IMR-90 (cell line): ENCODE results near the gene ITGAX. TPM values are rescaled to one million over a fixed set of nuclear protein-coding genes. Genes with fewer than 3 reads are reported as not detected.

Source experiments
- ATAC-seq: fragments of 200-7000 bp; cut with Tn5 transposase; 2 replicates; pipeline ENCODE4 v1.9.1; 2020; ENCODE audit warnings: low read depth, mild to moderate bottlenecking, moderate library complexity
- BruUV-seq: library from RNA; stranded (reverse); fragments of 400-500 nt; replicated peaks from 2 replicates; lab custom pipeline; 2021; lab: Mats Ljungman, UMichigan
- CTCF ChIA-PET: fragments of 300-600 bp; formaldehyde crosslinking; extraction: SDS; loops from one replicate; lab custom pipeline; 2021; ENCODE audit warnings: antibody characterized with exemption; lab: Yijun Ruan, JAX
- POLR2A ChIA-PET: fragments of 300-600 bp; sonication (Branson Sonifier 250); formaldehyde crosslinking; loops from one replicate; lab custom pipeline; 2022; ENCODE audit warnings: antibody characterized with exemption; ENCODE audit not compliant: unreplicated experiment; lab: Charles Lee
- DNase-seq: peaks from one replicate; pipeline ENCODE4 v3.0.0; 2013
- H2AFZ ChIP-seq: replicated peaks from 2 replicates; pipeline ENCODE3; 2013; ENCODE audit warnings: low read length, mild to moderate bottlenecking; ENCODE audit not compliant: poor library complexity
- H2AK5ac ChIP-seq: 2 replicates; pipeline ENCODE4 v1.6.1; 2013; ENCODE audit warnings: low read depth, low read length, inconsistent platforms
- H2AK9ac ChIP-seq: replicated peaks from 2 replicates; pipeline ENCODE3; 2013; ENCODE audit warnings: mild to moderate bottlenecking, low read depth, low read length, moderate library complexity; ENCODE audit not compliant: poor library complexity
- H2BK120ac ChIP-seq: 2 replicates; pipeline ENCODE4 v1.6.1; 2013; ENCODE audit warnings: low read depth, low read length, inconsistent platforms
- H2BK15ac ChIP-seq: 3 replicates; pipeline ENCODE4 v1.6.1; 2013; ENCODE audit warnings: low read depth, low read length, inconsistent platforms
- H2BK20ac ChIP-seq: 2 replicates; pipeline ENCODE4 v1.6.1; 2013; ENCODE audit warnings: low read depth, mild to moderate bottlenecking, inconsistent platforms, low read length, moderate library complexity
- H2BK5ac ChIP-seq: 2 replicates; pipeline ENCODE4 v1.6.1; 2013; ENCODE audit warnings: mild to moderate bottlenecking, low read depth, low read length, inconsistent platforms; ENCODE audit not compliant: poor library complexity, severe bottlenecking
- H3K14ac ChIP-seq: replicated peaks from 2 replicates; pipeline ENCODE4 v1.6.1; 2013; ENCODE audit warnings: low read depth, low read length, inconsistent platforms
- H3K18ac ChIP-seq: 2 replicates; pipeline ENCODE4 v1.6.1; 2013; ENCODE audit warnings: low read depth, low read length, control low read depth
- H3K23ac ChIP-seq: 2 replicates; pipeline ENCODE4 v1.6.1; 2013; ENCODE audit warnings: low read depth, low read length, inconsistent platforms
- H3K27ac ChIP-seq: 2 replicates; pipeline ENCODE4 v1.5.1; 2013; ENCODE audit warnings: mild to moderate bottlenecking, control low read depth, low read length; ENCODE audit not compliant: insufficient read depth
- H3K27me3 ChIP-seq: 2 replicates; pipeline ENCODE4 v1.6.1; 2013; ENCODE audit warnings: low read length; ENCODE audit not compliant: control insufficient read depth, insufficient read depth
- H3K36me3 ChIP-seq: 2 replicates; pipeline ENCODE4 v1.6.1; 2013; ENCODE audit warnings: low read length, mixed read lengths; ENCODE audit not compliant: control insufficient read depth, insufficient read depth
- H3K4ac ChIP-seq: 2 replicates; pipeline ENCODE4 v1.6.1; 2013; ENCODE audit warnings: low read depth, low read length, inconsistent platforms
- H3K4me1 ChIP-seq: 2 replicates; pipeline ENCODE4 v1.6.1; 2013; ENCODE audit warnings: low read length, mixed read lengths; ENCODE audit not compliant: control insufficient read depth, insufficient read depth
- H3K4me2 ChIP-seq: 2 replicates; pipeline ENCODE4 v1.6.1; 2013; ENCODE audit warnings: low read depth, mild to moderate bottlenecking, control low read depth, low read length, moderate library complexity
- H3K4me3 ChIP-seq: 2 replicates; pipeline ENCODE4 v1.5.1; 2013; ENCODE audit warnings: low read depth, mild to moderate bottlenecking, control low read depth, low read length, moderate library complexity; ENCODE audit not compliant: insufficient read depth
- H3K56ac ChIP-seq: 2 replicates; pipeline ENCODE4 v1.6.1; 2013; ENCODE audit warnings: low read length, inconsistent platforms; ENCODE audit not compliant: insufficient read depth; ENCODE audit errors: extremely low read depth
- H3K79me1 ChIP-seq, 2 experiments: 2 replicates each; pipeline ENCODE4 v1.6.1; 2013; ENCODE audit warnings: low read length in 2 of 2, inconsistent platforms in 1 of 2, low read depth in 1 of 2
- H3K9ac ChIP-seq: 2 replicates; pipeline ENCODE4 v1.6.1; 2013; ENCODE audit warnings: low read depth, low read length, control low read depth
- H3K9me1 ChIP-seq: 2 replicates; pipeline ENCODE4 v1.6.1; 2013; ENCODE audit warnings: low read length, inconsistent platforms; ENCODE audit not compliant: insufficient read depth
- H3K9me3 ChIP-seq: 2 replicates; pipeline ENCODE4 v1.6.1; 2013; ENCODE audit warnings: low read length; ENCODE audit not compliant: control insufficient read depth, insufficient read depth
- H4K20me1 ChIP-seq: 2 replicates; pipeline ENCODE4 v1.6.1; 2013; ENCODE audit warnings: low read length, inconsistent platforms; ENCODE audit not compliant: insufficient read depth
- H4K5ac ChIP-seq: 2 replicates; pipeline ENCODE4 v1.6.1; 2013; ENCODE audit warnings: mild to moderate bottlenecking, low read depth, low read length, control low read depth
- H4K8ac ChIP-seq, 2 experiments: 2 replicates each; pipeline ENCODE4 v1.6.1; 2013; ENCODE audit warnings: low read depth in 2 of 2, low read length in 2 of 2, control low read depth in 1 of 2, inconsistent platforms in 1 of 2
- H4K91ac ChIP-seq: 2 replicates; pipeline ENCODE4 v1.6.1; 2013; ENCODE audit warnings: low read depth, low read length, inconsistent platforms; ENCODE audit not compliant: insufficient read depth
- BHLHE40 ChIP-seq: fragments of 150-350 bp; IDR thresholded peaks from 2 replicates; pipeline ENCODE4 v1.6.1; 2016; ENCODE audit warnings: mild to moderate bottlenecking, low read depth, low read length
- CEBPB ChIP-seq: IDR thresholded peaks from 2 replicates; pipeline ENCODE4 v1.6.1; 2012; ENCODE audit warnings: low read depth, low read length, improper control_type of control experiment
- CHD1 ChIP-seq: IDR thresholded peaks from 2 replicates; pipeline ENCODE4 v1.6.1; 2012; ENCODE audit warnings: low read depth, low read length, improper control_type of control experiment
- FOS ChIP-seq: fragments of 150-350 bp; IDR thresholded peaks from 2 replicates; pipeline ENCODE4 v1.6.1; 2016; ENCODE audit warnings: low read depth, low read length
- MAFK ChIP-seq: IDR thresholded peaks from 2 replicates; pipeline ENCODE4 v1.6.1; 2012; ENCODE audit warnings: low read depth, low read length, improper control_type of control experiment
- MAZ ChIP-seq: IDR thresholded peaks from 2 replicates; pipeline ENCODE4 v1.6.1; 2012; ENCODE audit warnings: low read depth, mild to moderate bottlenecking, low read length, improper control_type of control experiment, moderate library complexity, borderline replicate concordance
- MXI1 ChIP-seq: IDR thresholded peaks from 2 replicates; pipeline ENCODE4 v1.6.1; 2012; ENCODE audit warnings: low read depth, mild to moderate bottlenecking, low read length, moderate library complexity, borderline replicate concordance
- NFE2L2 ChIP-seq: fragments of 150-350 bp; IDR thresholded peaks from 2 replicates; pipeline ENCODE4 v1.6.1; 2016; ENCODE audit warnings: low read depth, mild to moderate bottlenecking, low read length
- POLR2A ChIP-seq: IDR thresholded peaks from 2 replicates; pipeline ENCODE4 v1.6.1; 2012; ENCODE audit warnings: mild to moderate bottlenecking, low read depth, low read length
- RAD21 ChIP-seq: IDR thresholded peaks from 2 replicates; pipeline ENCODE4 v1.6.1; 2012; ENCODE audit warnings: low read length, improper control_type of control experiment
- RCOR1 ChIP-seq: IDR thresholded peaks from 2 replicates; pipeline ENCODE4 v1.6.1; 2012; ENCODE audit warnings: mild to moderate bottlenecking, low read length, improper control_type of control experiment; ENCODE audit not compliant: insufficient replicate concordance
- RFX5 ChIP-seq: IDR thresholded peaks from 2 replicates; pipeline ENCODE4 v1.8.0; 2012; ENCODE audit warnings: low read depth, mild to moderate bottlenecking, low read length, moderate library complexity
- SMC3 ChIP-seq: fragments of 150-350 bp; IDR thresholded peaks from 2 replicates; pipeline ENCODE4 v1.6.1; 2016; ENCODE audit warnings: low read depth, mild to moderate bottlenecking, antibody characterized with exemption, low read length, moderate library complexity
- WGBS, 2 experiments: methylation state at CpG; one replicate each; pipeline versions ENCODE4 v1.1.5 to v1.1.7; 2013; ENCODE audit warnings: missing lambda C conversion rate in 2 of 2; ENCODE audit not compliant: insufficient read length in 1 of 2; ENCODE audit errors: extremely low coverage in 2 of 2; 5-methylcytosine and 5-hydroxymethylcytosine counted together
- dilution Hi-C: fragments of 300-500 bp; cut with HindIII; formaldehyde crosslinking; loops from one replicate; pipeline ENCODE4 v1.14.3; 2018; ENCODE audit warnings: low sequenced_read_pairs; ENCODE audit not compliant: unreplicated experiment
- in situ Hi-C: fragments of 300-500 bp; cut with MboI; formaldehyde crosslinking; loops from 3 replicates; pipeline ENCODE4 v1.14.3; 2019; ENCODE audit warnings: low sequenced_read_pairs, inconsistent platforms, mixed read lengths
- intact Hi-C: fragments of 100-400 bp; cut with micrococcal nuclease; formaldehyde crosslinking; loops from 2 replicates; pipeline ENCODE4 v1.10.0; 2022
- polyA plus RNA-seq, 3 experiments: library from polyadenylated mRNA; depleted of rRNA; stranded (reverse); fragments of >200 nt; gene quantifications; 2 replicates each; pipeline ENCODE4 v1.2.3, GENCODE V29; 2012; ENCODE audit warnings: low replicate concordance in 1 of 3
- total RNA-seq: library from RNA; depleted of rRNA; stranded (reverse); fragments of >200 nt; gene quantifications from 2 replicates; pipeline ENCODE4 v1.2.3, GENCODE V29; 2012
- TF ChIP-seq, protein P1 (sequence below): fragments of 150-350 bp; IDR thresholded peaks from 2 replicates; pipeline ENCODE4 v1.6.1; 2016; ENCODE audit warnings: low read depth, mild to moderate bottlenecking, low read length, moderate library complexity, borderline replicate concordance
- TF ChIP-seq, protein P2 (sequence below): conservative IDR thresholded peaks from 2 replicates; pipeline ENCODE4 v1.5.1; 2012; ENCODE audit warnings: mild to moderate bottlenecking, low read depth, low read length, improper control_type of control experiment
- TF ChIP-seq, protein P3 (sequence below): fragments of 150-350 bp; IDR thresholded peaks from 2 replicates; pipeline ENCODE4 v1.6.1; 2017; ENCODE audit warnings: mild to moderate bottlenecking, antibody characterized with exemption, low read length, low read depth

Gene ITGAX
- total and polyA plus RNA-seq, 2 of the 4 experiments (the other 2 are of a cell fraction): 0.09 to 0.18 TPM

DNA sequence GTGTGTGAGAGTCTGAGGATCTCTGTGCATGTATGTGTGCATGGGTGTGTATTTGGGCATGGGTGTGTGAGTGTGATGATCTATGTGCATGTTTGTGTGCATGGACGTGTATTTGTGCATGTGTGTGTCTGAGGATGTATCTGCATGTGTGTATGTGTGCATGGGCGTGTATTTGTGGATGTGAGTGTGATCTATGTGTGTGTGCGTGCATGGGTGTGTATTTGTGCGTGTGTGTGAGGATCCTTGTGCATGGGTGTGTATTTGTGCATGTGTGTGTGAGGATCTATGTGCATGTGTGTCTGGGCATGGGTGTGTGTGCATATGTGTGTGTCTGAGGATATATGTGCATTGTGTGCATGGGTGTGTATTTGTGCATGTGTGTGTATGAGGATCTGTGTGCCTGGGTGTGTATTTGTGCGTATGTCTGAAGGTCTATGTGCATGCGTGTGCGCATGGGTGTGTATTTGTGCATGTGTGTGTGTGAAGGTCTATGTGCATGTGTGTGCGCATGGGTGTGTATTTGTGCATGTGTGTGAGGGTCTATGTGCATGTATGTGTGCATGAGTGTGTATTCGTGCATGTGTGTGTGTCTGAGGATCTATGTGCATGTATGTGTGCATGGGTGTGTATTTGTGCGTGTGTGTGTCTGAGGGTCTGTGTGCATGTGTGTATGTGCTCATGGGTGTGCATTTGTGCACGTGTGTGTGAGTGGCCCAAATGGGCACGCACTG, 26.5 kb upstream of the ITGAX start:
- H3K4me2 ChIP-seq: no peak overlapping the region
- H2BK5ac ChIP-seq: no peak overlapping the region
- H3K14ac ChIP-seq: no peak overlapping the region
- H2BK20ac ChIP-seq: no peak overlapping the region
- no peaks in the 10 kb centered on the region for H4K20me1 ChIP-seq
- no peak overlapping the region for H4K5ac ChIP-seq
- H2BK15ac ChIP-seq: no peak overlapping the region
- H3K27ac ChIP-seq: no peak overlapping the region
- CTCF ChIA-PET: interaction anchor here (0.5 kb wide), 1 partner anchor 26 kb away, joined by 3 read pairs; no protein-coding TSS in a partner anchor
- H3K79me1 ChIP-seq: no peaks in the 10 kb centered on the region
- no peak overlapping the region for H2AFZ ChIP-seq
- H2AK5ac ChIP-seq: no peak overlapping the region
- no peak overlapping the region for H3K9ac ChIP-seq
- no peak overlapping the region for H3K18ac ChIP-seq
- no peak overlapping the region for H3K23ac ChIP-seq
- BruUV-seq: no TSS peak
- H3K56ac ChIP-seq: no peak overlapping the region
- ATAC-seq: no peak
- no peaks in the 10 kb centered on the region for H3K9me1 ChIP-seq
- H2BK120ac ChIP-seq: no peak overlapping the region
- intact Hi-C loops: no loop called here
- POLR2A ChIA-PET: no interaction called here
- no peak for DNase-seq
- in situ Hi-C loops: no loop called here
- no peaks in the 10 kb centered on the region for H3K4me1 ChIP-seq
- no peak for TF ChIP-seq RCOR1
- no peak for TF ChIP-seq CHD1
- TF ChIP-seq SMC3: no peak
- no peak for TF ChIP-seq BHLHE40
- TF ChIP-seq RAD21: no peak
- no peak for TF ChIP-seq POLR2A
- TF ChIP-seq MAFK: no peak
- no peak for TF ChIP-seq NFE2L2
- no peak for TF ChIP-seq FOS
- TF ChIP-seq, protein P1, sequence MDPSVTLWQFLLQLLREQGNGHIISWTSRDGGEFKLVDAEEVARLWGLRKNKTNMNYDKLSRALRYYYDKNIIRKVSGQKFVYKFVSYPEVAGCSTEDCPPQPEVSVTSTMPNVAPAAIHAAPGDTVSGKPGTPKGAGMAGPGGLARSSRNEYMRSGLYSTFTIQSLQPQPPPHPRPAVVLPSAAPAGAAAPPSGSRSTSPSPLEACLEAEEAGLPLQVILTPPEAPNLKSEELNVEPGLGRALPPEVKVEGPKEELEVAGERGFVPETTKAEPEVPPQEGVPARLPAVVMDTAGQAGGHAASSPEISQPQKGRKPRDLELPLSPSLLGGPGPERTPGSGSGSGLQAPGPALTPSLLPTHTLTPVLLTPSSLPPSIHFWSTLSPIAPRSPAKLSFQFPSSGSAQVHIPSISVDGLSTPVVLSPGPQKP: no peak
- TF ChIP-seq, protein P2, sequence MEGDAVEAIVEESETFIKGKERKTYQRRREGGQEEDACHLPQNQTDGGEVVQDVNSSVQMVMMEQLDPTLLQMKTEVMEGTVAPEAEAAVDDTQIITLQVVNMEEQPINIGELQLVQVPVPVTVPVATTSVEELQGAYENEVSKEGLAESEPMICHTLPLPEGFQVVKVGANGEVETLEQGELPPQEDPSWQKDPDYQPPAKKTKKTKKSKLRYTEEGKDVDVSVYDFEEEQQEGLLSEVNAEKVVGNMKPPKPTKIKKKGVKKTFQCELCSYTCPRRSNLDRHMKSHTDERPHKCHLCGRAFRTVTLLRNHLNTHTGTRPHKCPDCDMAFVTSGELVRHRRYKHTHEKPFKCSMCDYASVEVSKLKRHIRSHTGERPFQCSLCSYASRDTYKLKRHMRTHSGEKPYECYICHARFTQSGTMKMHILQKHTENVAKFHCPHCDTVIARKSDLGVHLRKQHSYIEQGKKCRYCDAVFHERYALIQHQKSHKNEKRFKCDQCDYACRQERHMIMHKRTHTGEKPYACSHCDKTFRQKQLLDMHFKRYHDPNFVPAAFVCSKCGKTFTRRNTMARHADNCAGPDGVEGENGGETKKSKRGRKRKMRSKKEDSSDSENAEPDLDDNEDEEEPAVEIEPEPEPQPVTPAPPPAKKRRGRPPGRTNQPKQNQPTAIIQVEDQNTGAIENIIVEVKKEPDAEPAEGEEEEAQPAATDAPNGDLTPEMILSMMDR: no peak
- no peak for TF ChIP-seq CEBPB
- no peak for TF ChIP-seq MAZ
- TF ChIP-seq RFX5: no peak
- TF ChIP-seq MXI1: no peak
- TF ChIP-seq, protein P3, sequence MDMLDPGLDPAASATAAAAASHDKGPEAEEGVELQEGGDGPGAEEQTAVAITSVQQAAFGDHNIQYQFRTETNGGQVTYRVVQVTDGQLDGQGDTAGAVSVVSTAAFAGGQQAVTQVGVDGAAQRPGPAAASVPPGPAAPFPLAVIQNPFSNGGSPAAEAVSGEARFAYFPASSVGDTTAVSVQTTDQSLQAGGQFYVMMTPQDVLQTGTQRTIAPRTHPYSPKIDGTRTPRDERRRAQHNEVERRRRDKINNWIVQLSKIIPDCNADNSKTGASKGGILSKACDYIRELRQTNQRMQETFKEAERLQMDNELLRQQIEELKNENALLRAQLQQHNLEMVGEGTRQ: no peak
- dilution Hi-C loops: no loop called here
- H3K4me3 ChIP-seq: no peak overlapping the region
- H3K4ac ChIP-seq: no peak overlapping the region
- H3K36me3 ChIP-seq: no peaks in the 10 kb centered on the region
- H4K8ac ChIP-seq: no peak overlapping the region
- peaks cover 19% of the 10 kb centered on the region for H3K27me3 ChIP-seq
- peak overlapping the region; percentile 42 for H2AK9ac ChIP-seq
- no peaks in the 10 kb centered on the region; the same call in 1 of the 2 replicates for H3K9me3 ChIP-seq
- no peak overlapping the region for H4K91ac ChIP-seq
- WGBS, 2 experiments: 47% methylated on average over 8 of the region's 12 CpGs; no CpG with 5 or more reads in 1 of the 2 experiments
